Naive thymus-derived CD4-positive, alpha-beta T cell (primary cell): ENCODE results near the gene PSMB7. TPM values are rescaled to one million over a fixed set of nuclear protein-coding genes. Genes with fewer than 3 reads are reported as not detected.

Source experiments
- ATAC-seq: fragments of 150-1000 bp; cut with Tn5 transposase; 2 replicates; pipeline ENCODE4 v1.10.0; 2021; ENCODE audit warnings: mild to moderate bottlenecking, moderate library complexity
- CTCF ChIA-PET: fragments of 350-600 bp; sonication (Branson Sonifier 250); formaldehyde crosslinking; loops from one replicate; lab custom pipeline; 2021; ENCODE audit warnings: antibody characterized with exemption; lab: Charles Lee
- POLR2A ChIA-PET: fragments of 350-600 bp; sonication (Branson Sonifier 250); formaldehyde crosslinking; loops from one replicate; lab custom pipeline; 2021; ENCODE audit warnings: antibody characterized with exemption, inconsistent platforms; lab: Charles Lee
- DNase-seq, 9 donors: peaks; one replicate each; pipeline versions ENCODE4 v3.0.0 to v3.0.0-alpha.2; 2020 to 2022; ENCODE audit warnings: mixed read lengths in 1 of 9
- H3K27ac ChIP-seq: one replicate; pipeline ENCODE4 v1.7.0; 2013; ENCODE audit warnings: mild to moderate bottlenecking, low read depth, low read length, moderate library complexity
- H3K27me3 ChIP-seq, 2 donors: one replicate each; pipeline ENCODE4 v1.7.0; 2013; ENCODE audit warnings: low read length in 2 of 2, mild to moderate bottlenecking in 2 of 2, moderate library complexity in 2 of 2; ENCODE audit not compliant: control insufficient read depth in 2 of 2, insufficient read depth in 2 of 2
- H3K36me3 ChIP-seq, 3 experiments: 1 replicate in 2 of 3; 2 replicates in 1 of 3; pipeline ENCODE4 v1.7.0; 2013; ENCODE audit warnings: low read length in 3 of 3, mild to moderate bottlenecking in 3 of 3, moderate library complexity in 1 of 3; ENCODE audit not compliant: insufficient read depth in 3 of 3, control insufficient read depth in 2 of 3
- H3K4me1 ChIP-seq, 2 donors: one replicate each; pipeline ENCODE4 v1.7.0; 2013; ENCODE audit warnings: low read length in 2 of 2, mild to moderate bottlenecking in 2 of 2, moderate library complexity in 1 of 2; ENCODE audit not compliant: control insufficient read depth in 2 of 2, insufficient read depth in 2 of 2
- H3K4me3 ChIP-seq: 2 replicates; pipeline ENCODE4 v1.7.0; 2013; ENCODE audit warnings: mild to moderate bottlenecking, low read length
- H3K9me3 ChIP-seq, 3 experiments: 1 replicate in 2 of 3; 2 replicates in 1 of 3; pipeline ENCODE4 v1.7.0; 2013; ENCODE audit warnings: low read length in 3 of 3; ENCODE audit not compliant: control insufficient read depth in 2 of 3
- H3K27ac Mint-ChIP-seq, 9 donors: one replicate each; pipeline ENCODE4 v1.8.0; 2020 to 2022; ENCODE audit warnings: mixed read lengths in 9 of 9, mild to moderate bottlenecking in 8 of 9, moderate library complexity in 5 of 9, inconsistent platforms in 2 of 9
- H3K27me3 Mint-ChIP-seq, 5 donors: one replicate each; pipeline ENCODE4 v1.8.0; 2021 to 2022; ENCODE audit warnings: mixed read lengths in 5 of 5, mild to moderate bottlenecking in 1 of 5
- H3K36me3 Mint-ChIP-seq, 5 donors: one replicate each; pipeline ENCODE4 v1.8.0; 2020 to 2022; ENCODE audit warnings: mixed read lengths in 5 of 5, mild to moderate bottlenecking in 3 of 5, inconsistent platforms in 1 of 5
- H3K4me1 Mint-ChIP-seq, 7 donors: one replicate each; pipeline ENCODE4 v1.8.0; 2020 to 2022; ENCODE audit warnings: mixed read lengths in 7 of 7, mild to moderate bottlenecking in 3 of 7, inconsistent platforms in 1 of 7
- H3K4me3 Mint-ChIP-seq, 10 donors: one replicate each; pipeline ENCODE4 v1.8.0; 2020 to 2022; ENCODE audit warnings: mild to moderate bottlenecking in 10 of 10, mixed read lengths in 10 of 10, moderate library complexity in 6 of 10, inconsistent platforms in 2 of 10
- H3K9me3 Mint-ChIP-seq, 11 donors: one replicate each; pipeline ENCODE4 v1.8.0; 2020 to 2022; ENCODE audit warnings: mixed read lengths in 11 of 11, mild to moderate bottlenecking in 4 of 11, inconsistent platforms in 1 of 11, moderate library complexity in 1 of 11
- intact Hi-C, 2 donors: fragments of 100-400 bp; cut with micrococcal nuclease; formaldehyde crosslinking; loops; one replicate each; pipeline ENCODE4 v1.15.1; 2023
- polyA plus RNA-seq, 2 donors: library from polyadenylated mRNA; unstranded; fragments of 300-500 nt; fragmentation: Illumina TruSeq; gene quantifications; one replicate each; pipeline ENCODE4 v1.2.3, GENCODE V29; 2021
- total RNA-seq, 6 experiments: library from RNA in 5 of 6; stranded (reverse) in 5 of 6; gene quantifications; 1 replicate in 5 of 6; 2 replicates in 1 of 6; pipeline ENCODE4 v1.2.3 and lab custom pipeline; 2021 to 2026

The PSMB7 gene
- total and polyA plus RNA-seq, 7 experiments from 2014 or later = 59.4 to 203 (median 73.9) TPM

GRCh38 chr9:124443625-124444024 is 28.4 kb upstream of the PSMB7 start:
- Histone ChIP-seq H3K27me3 (peaks cover 0 to 3% of the 10 kb centered on the region in 2 donors), H3K4me3 (no peak overlapping the region), H3K9me3 (no peaks in the 10 kb centered on the region), H3K27ac (no peak overlapping the region), H3K4me1 (no peaks in the 10 kb centered on the region), H3K36me3 (no peaks in the 10 kb centered on the region)
- peaks cover 24 to 50% (median 43%) of the 10 kb centered on the region in 5 donors for H3K27me3 Mint-ChIP-seq
- DNase-seq (no peak), ATAC-seq (no peak)
- peaks cover 0 to 1% (median 0%) of the 10 kb centered on the region in 7 donors for H3K4me1 Mint-ChIP-seq
- CTCF ChIA-PET = no interaction called here
- peaks cover 0 to 3% (median 0%) of the 10 kb centered on the region in 5 donors for H3K36me3 Mint-ChIP-seq
- H3K4me3 Mint-ChIP-seq = no peak overlapping the region
- no peak overlapping the region for H3K27ac Mint-ChIP-seq
- intact Hi-C loops = no loop called here
- POLR2A ChIA-PET = no interaction called here
- H3K9me3 Mint-ChIP-seq = peaks cover 0 to 13% (median 3%) of the 10 kb centered on the region in 11 donors

- Mint-ChIP-seq H3K27ac (no peak overlapping the region), H3K4me3 (no peak overlapping the region), H3K36me3 (peaks cover 0 to 3% (median 0%) of the 10 kb centered on the region in 5 donors), H3K27me3 (peaks cover 21 to 46% (median 39%) of the 10 kb centered on the region in 5 donors), H3K9me3 (peaks cover 0 to 13% (median 3%) of the 10 kb centered on the region in 11 donors), H3K4me1 (peaks cover 0 to 1% (median 0%) of the 10 kb centered on the region in 7 donors)
- H3K4me3 ChIP-seq = no peak overlapping the region
- CTCF ChIA-PET = no interaction called here
- H3K9me3 ChIP-seq = no peaks in the 10 kb centered on the region
- no peak overlapping the region for H3K27ac ChIP-seq
- ATAC-seq = no peak
- intact Hi-C loops = no loop called here
- H3K4me1 ChIP-seq = no peaks in the 10 kb centered on the region
- H3K36me3 ChIP-seq = no peaks in the 10 kb centered on the region
- DNase-seq = no peak
- POLR2A ChIA-PET = no interaction called here
- peaks cover 0 to 3% of the 10 kb centered on the region in 2 donors for H3K27me3 ChIP-seq
These were observed 27.6 kb upstream of the PSMB7 start for GRCh38 chr9:124442826-124443225.

GRCh38 chr9:124442379-124442778 is 27.1 kb upstream of the PSMB7 start:
- no peaks in the 10 kb centered on the region for H3K9me3 ChIP-seq
- Mint-ChIP-seq H3K27me3 (peaks cover 21 to 45% (median 39%) of the 10 kb centered on the region in 5 donors), H3K36me3 (peaks cover 0 to 3% (median 0%) of the 10 kb centered on the region in 5 donors), H3K4me3 (no peak overlapping the region), H3K9me3 (peaks cover 0 to 13% (median 3%) of the 10 kb centered on the region in 11 donors), H3K27ac (no peak overlapping the region), H3K4me1 (peaks cover 0 to 1% (median 0%) of the 10 kb centered on the region in 7 donors)
- no peaks in the 10 kb centered on the region for H3K36me3 ChIP-seq
- ATAC-seq (no peak), DNase-seq (no peak)
- no peak overlapping the region for H3K4me3 ChIP-seq
- H3K4me1 ChIP-seq = no peaks in the 10 kb centered on the region
- ChIA-PET POLR2A (no interaction called here), CTCF (no interaction called here)
- intact Hi-C loops = no loop called here
- peaks cover 0 to 3% of the 10 kb centered on the region in 2 donors for H3K27me3 ChIP-seq
- H3K27ac ChIP-seq = no peak overlapping the region

- Mint-ChIP-seq H3K36me3 (peaks cover 0 to 3% (median 0%) of the 10 kb centered on the region in 5 donors), H3K27ac (no peak overlapping the region), H3K4me3 (no peak overlapping the region), H3K9me3 (peaks cover 0 to 13% (median 3%) of the 10 kb centered on the region in 11 donors), H3K27me3 (peaks cover 21 to 39% (median 36%) of the 10 kb centered on the region in 5 donors), H3K4me1 (peaks cover 0 to 1% (median 0%) of the 10 kb centered on the region in 7 donors)
- Histone ChIP-seq H3K4me1 (no peaks in the 10 kb centered on the region), H3K36me3 (no peaks in the 10 kb centered on the region), H3K4me3 (no peak overlapping the region), H3K27me3 (peaks cover 0 to 3% of the 10 kb centered on the region in 2 donors), H3K27ac (no peak overlapping the region), H3K9me3 (no peaks in the 10 kb centered on the region)
- ATAC-seq = no peak
- CTCF ChIA-PET = no interaction called here
- POLR2A ChIA-PET = interaction anchor here (0.7 kb wide), 1 partner anchor 28 kb away, joined by 3 read pairs; no protein-coding TSS in a partner anchor
- no peak for DNase-seq
- intact Hi-C loops = no loop called here
These were observed 26.0 kb upstream of the PSMB7 start for GRCh38 chr9:124441291-124441690.

DNA sequence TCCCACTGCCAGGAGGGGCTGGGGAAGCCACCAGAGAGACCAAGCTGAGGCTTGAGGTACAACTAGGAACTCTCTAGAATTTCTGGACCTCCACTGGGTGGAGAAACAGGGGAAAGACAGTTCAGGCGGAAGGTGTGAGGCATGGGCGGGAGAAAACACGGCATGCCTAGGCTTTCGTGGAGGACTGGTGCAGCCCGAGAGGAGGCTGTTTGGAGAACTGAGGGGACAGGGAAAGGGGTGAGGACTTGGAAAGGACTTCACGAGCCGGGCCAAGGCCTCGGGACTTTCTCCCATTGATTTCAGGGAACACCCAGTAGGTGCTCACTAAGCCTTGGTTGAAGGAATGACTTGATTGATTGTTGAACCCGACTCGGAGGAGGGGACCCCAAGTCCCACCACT is 25.5 kb upstream of the PSMB7 start:
- Histone ChIP-seq H3K27ac (no peak overlapping the region), H3K9me3 (no peaks in the 10 kb centered on the region), H3K27me3 (peaks cover 0 to 3% of the 10 kb centered on the region in 2 donors), H3K36me3 (no peaks in the 10 kb centered on the region), H3K4me1 (no peaks in the 10 kb centered on the region), H3K4me3 (no peak overlapping the region)
- Mint-ChIP-seq H3K4me1 (peaks cover 0 to 1% (median 0%) of the 10 kb centered on the region in 7 donors), H3K27ac (no peak overlapping the region), H3K9me3 (peaks cover 0 to 13% (median 3%) of the 10 kb centered on the region in 11 donors), H3K4me3 (no peak overlapping the region), H3K27me3 (peaks cover 21 to 39% (median 34%) of the 10 kb centered on the region in 5 donors), H3K36me3 (peaks cover 0 to 3% (median 0%) of the 10 kb centered on the region in 5 donors)
- no peak for DNase-seq
- CTCF ChIA-PET = no interaction called here
- intact Hi-C loops = no loop called here
- POLR2A ChIA-PET = no interaction called here
- ATAC-seq = no peak

- Mint-ChIP-seq H3K27ac (no peak overlapping the region), H3K27me3 (peaks cover 21 to 36% (median 32%) of the 10 kb centered on the region in 5 donors), H3K36me3 (peaks cover 0 to 3% (median 0%) of the 10 kb centered on the region in 5 donors), H3K4me1 (peaks cover 0 to 1% (median 0%) of the 10 kb centered on the region in 7 donors), H3K4me3 (no peak overlapping the region), H3K9me3 (peaks cover 0 to 13% (median 3%) of the 10 kb centered on the region in 11 donors)
- CTCF ChIA-PET = no interaction called here
- peaks cover 0 to 3% of the 10 kb centered on the region in 2 donors for H3K27me3 ChIP-seq
- intact Hi-C loops = no loop called here
- DNase-seq = no peak
- no peak for ATAC-seq
- POLR2A ChIA-PET = no interaction called here
- H3K9me3 ChIP-seq = no peaks in the 10 kb centered on the region
- H3K4me3 ChIP-seq = no peak overlapping the region
- H3K27ac ChIP-seq = no peak overlapping the region
- H3K36me3 ChIP-seq = no peaks in the 10 kb centered on the region
- no peaks in the 10 kb centered on the region for H3K4me1 ChIP-seq
These were observed 24.5 kb upstream of the PSMB7 start for GRCh38 chr9:124439686-124440243.

DNA sequence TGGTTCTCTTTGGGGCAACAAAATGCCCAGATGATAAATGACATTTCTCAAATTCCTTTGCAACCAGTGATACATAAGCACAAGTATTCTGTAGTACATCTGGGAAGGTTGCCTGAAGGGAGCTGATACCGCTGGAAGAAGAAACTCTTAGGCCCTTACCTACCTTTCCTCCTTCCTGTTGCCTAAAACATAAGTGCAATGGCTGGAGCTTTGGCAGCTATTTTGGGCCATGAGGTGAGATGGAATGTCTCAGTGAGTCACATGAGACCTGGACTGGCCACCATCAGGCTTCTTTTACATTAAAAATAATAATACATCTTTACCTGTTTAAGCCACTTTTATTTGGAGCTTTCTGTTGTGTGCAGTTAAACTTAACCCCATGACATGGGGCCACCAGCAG is 23.8 kb upstream of the PSMB7 start:
- DNase-seq (no peak), ATAC-seq (no peak)
- Histone ChIP-seq H3K4me3 (no peak overlapping the region), H3K4me1 (no peaks in the 10 kb centered on the region), H3K27ac (no peak overlapping the region), H3K27me3 (peaks cover 0 to 3% of the 10 kb centered on the region in 2 donors), H3K9me3 (no peaks in the 10 kb centered on the region), H3K36me3 (no peaks in the 10 kb centered on the region)
- intact Hi-C loops = no loop called here
- peaks cover 0 to 13% (median 3%) of the 10 kb centered on the region in 11 donors for H3K9me3 Mint-ChIP-seq
- H3K4me3 Mint-ChIP-seq = no peak overlapping the region
- CTCF ChIA-PET = no interaction called here
- peaks cover 20 to 35% (median 31%) of the 10 kb centered on the region in 5 donors for H3K27me3 Mint-ChIP-seq
- no peak overlapping the region for H3K27ac Mint-ChIP-seq
- POLR2A ChIA-PET = no interaction called here
- H3K4me1 Mint-ChIP-seq = peaks cover 0 to 1% (median 0%) of the 10 kb centered on the region in 7 donors
- peaks cover 0 to 3% (median 0%) of the 10 kb centered on the region in 5 donors for H3K36me3 Mint-ChIP-seq
